Neutrophil (primary cell): ENCODE results near the gene GSTK1.

Experiments used
- H3K27ac ChIP-seq: fragments of 200-600 bp; sonication (generic); 2 replicates; pipeline ENCODE4 v1.5.1; 2016; ENCODE audit warnings: mild to moderate bottlenecking, moderate library complexity
- H3K27me3 ChIP-seq: fragments of 200-600 bp; sonication (generic); 2 replicates; pipeline ENCODE4 v1.6.0; 2016; ENCODE audit warnings: mild to moderate bottlenecking
- H3K36me3 ChIP-seq: fragments of 200-600 bp; sonication (generic); 2 replicates; pipeline ENCODE4 v1.5.1; 2017
- H3K4me1 ChIP-seq, 2 experiments: fragments of 200-600 bp in 1 of 2; sonication (generic) in 1 of 2; 1 replicate in 1 of 2; 2 replicates in 1 of 2; pipeline versions ENCODE4 v1.5.1 to v1.6.1; 2013 to 2016; ENCODE audit warnings: low read depth in 1 of 2, low read length in 1 of 2, mild to moderate bottlenecking in 1 of 2, moderate library complexity in 1 of 2; ENCODE audit not compliant: control insufficient read depth in 1 of 2, insufficient read depth in 1 of 2
- H3K4me3 ChIP-seq, 2 experiments: fragments of 200-600 bp in 1 of 2; sonication (generic) in 1 of 2; 1 replicate in 1 of 2; 2 replicates in 1 of 2; pipeline ENCODE4 v1.5.1; 2013 to 2016; ENCODE audit warnings: low read depth in 1 of 2, low read length in 1 of 2, mild to moderate bottlenecking in 1 of 2, moderate library complexity in 1 of 2
- H3K9me3 ChIP-seq: fragments of 200-600 bp; sonication (generic); 2 replicates; pipeline ENCODE4 v1.5.1; 2016
- CTCF ChIP-seq: fragments of 200-600 bp; sonication (generic); IDR thresholded peaks from 2 replicates; pipeline ENCODE4 v1.5.1; 2016; ENCODE audit warnings: antibody characterized with exemption

Gene GSTK1

GRCh38 chr7:143250822-143251221, 12.4 kb upstream of the GSTK1 start:
- H3K27ac ChIP-seq, result no peak overlapping the region
- no peak for TF ChIP-seq CTCF
- no peaks in the 10 kb centered on the region for H3K36me3 ChIP-seq
- peaks cover 15 to 33% of the 10 kb centered on the region in 2 experiments for H3K4me1 ChIP-seq
- no peak overlapping the region for H3K4me3 ChIP-seq
- no peaks in the 10 kb centered on the region for H3K9me3 ChIP-seq
- no peaks in the 10 kb centered on the region for H3K27me3 ChIP-seq

DNA sequence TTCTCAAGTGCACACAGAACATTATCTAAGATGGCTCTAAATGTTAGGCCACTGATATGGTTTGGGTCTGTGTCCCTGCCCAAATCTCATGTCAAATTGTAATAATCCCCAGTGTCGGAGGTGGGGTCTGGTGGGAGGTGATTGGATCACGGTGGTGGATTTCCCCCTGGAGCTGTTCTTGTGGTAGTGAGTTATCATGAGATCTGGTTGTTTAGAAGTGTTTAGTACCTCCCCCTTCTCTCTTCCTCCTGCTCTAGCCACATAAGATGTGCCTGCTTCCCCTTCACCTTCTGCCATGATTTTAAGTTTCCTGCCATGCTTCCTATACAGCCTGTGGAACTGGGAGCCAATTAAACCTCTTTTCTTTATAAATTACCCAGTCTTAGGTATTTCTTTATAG, 11.2 kb upstream of the GSTK1 start:
- no peaks in the 10 kb centered on the region for H3K36me3 ChIP-seq
- H3K4me1 ChIP-seq, result peaks cover 9 to 27% of the 10 kb centered on the region in 2 experiments
- no peaks in the 10 kb centered on the region for H3K27me3 ChIP-seq
- no peak overlapping the region for H3K27ac ChIP-seq
- H3K9me3 ChIP-seq, result no peaks in the 10 kb centered on the region
- TF ChIP-seq CTCF, result no peak
- H3K4me3 ChIP-seq, result no peak overlapping the region

- TF ChIP-seq CTCF, result no peak
- no peak overlapping the region for H3K4me3 ChIP-seq
- H3K36me3 ChIP-seq, result no peaks in the 10 kb centered on the region
- no peaks in the 10 kb centered on the region for H3K27me3 ChIP-seq
- no peaks in the 10 kb centered on the region for H3K9me3 ChIP-seq
- peaks cover 0 to 9% of the 10 kb centered on the region in 2 experiments for H3K4me1 ChIP-seq
- H3K27ac ChIP-seq, result no peak overlapping the region
Observed at GRCh38 chr7:143255564-143255963, 7.7 kb upstream of the GSTK1 start.

DNA sequence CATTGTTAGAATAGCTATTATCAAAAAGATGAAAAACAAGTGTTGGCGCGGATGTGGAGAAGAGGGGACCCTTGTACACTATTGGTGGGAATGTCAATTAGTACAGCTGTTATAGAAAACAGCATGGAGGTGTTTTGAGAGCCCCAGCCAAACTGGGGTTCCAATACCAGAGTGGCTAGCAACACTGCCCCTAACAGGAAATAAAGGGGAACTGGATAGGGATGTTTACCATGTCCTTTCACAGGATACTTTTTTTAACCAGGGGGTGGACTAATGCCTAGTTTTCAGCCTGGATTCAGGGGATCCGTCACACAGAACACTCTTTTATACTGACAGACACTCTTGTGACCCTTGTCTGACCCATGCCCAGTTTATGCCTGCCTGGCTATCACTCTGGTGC, 6.9 kb upstream of the GSTK1 start:
- Histone ChIP-seq H3K36me3 (no peaks in the 10 kb centered on the region), H3K4me3 (no peak overlapping the region), H3K9me3 (no peaks in the 10 kb centered on the region), H3K27ac (no peak overlapping the region), H3K4me1 (peaks cover 0 to 5% of the 10 kb centered on the region in 2 experiments), H3K27me3 (no peaks in the 10 kb centered on the region)
- no peak for TF ChIP-seq CTCF

DNA sequence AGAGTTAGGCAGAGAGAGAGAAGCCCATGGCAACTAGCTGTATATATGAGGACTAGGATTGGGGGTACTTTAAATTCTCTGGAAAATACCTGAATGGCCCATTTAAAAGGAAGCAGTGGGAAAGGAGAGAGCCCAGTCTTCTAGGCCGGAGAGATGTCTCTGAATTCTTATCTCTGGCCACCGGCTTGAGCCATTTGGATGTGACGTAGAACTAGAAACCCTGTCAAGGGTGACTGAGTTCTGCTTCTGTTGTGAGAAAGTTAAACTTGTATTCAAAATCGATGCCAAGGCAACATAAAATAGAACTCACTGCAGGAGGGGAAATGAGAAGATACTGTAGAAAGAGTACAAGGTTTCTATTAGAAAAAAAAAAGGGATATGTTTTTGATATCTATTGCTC, 6.3 kb upstream of the GSTK1 start:
- no peak for TF ChIP-seq CTCF
- Histone ChIP-seq H3K27me3 (no peaks in the 10 kb centered on the region), H3K27ac (no peak overlapping the region)

GRCh38 chr7:143257501-143257900, 5.7 kb upstream of the GSTK1 start:
- no peak for TF ChIP-seq CTCF
- Histone ChIP-seq H3K4me1 (peaks cover 0 to 1% of the 10 kb centered on the region in 2 experiments), H3K27ac (no peak overlapping the region)

More for the DNA sequence above, 6.3 kb upstream of the GSTK1 start:
- H3K4me1 ChIP-seq, result peaks cover 0 to 3% of the 10 kb centered on the region in 2 experiments
- H3K4me3 ChIP-seq, result no peak overlapping the region
- H3K9me3 ChIP-seq, result no peaks in the 10 kb centered on the region
- H3K36me3 ChIP-seq, result no peaks in the 10 kb centered on the region

More at GRCh38 chr7:143257501-143257900, 5.7 kb upstream of the GSTK1 start:
- Histone ChIP-seq H3K27me3 (no peaks in the 10 kb centered on the region), H3K36me3 (no peaks in the 10 kb centered on the region), H3K4me3 (no peak overlapping the region), H3K9me3 (no peaks in the 10 kb centered on the region)
